HL-60 (cell line): Measurements from ENCODE around the gene NUP62.

Source experiments
- DNase-seq, 2 experiments: peaks; one replicate each; pipeline ENCODE4 v3.0.0-alpha.2; 2010 to 2020; ENCODE audit warnings: low read depth in 1 of 2, low spot score in 1 of 2
- H3K27ac ChIP-seq: fragments of 250-450 bp; sonication (Bioruptor Pico); replicated peaks from 2 replicates; pipeline ENCODE4 v1.5.1; 2020; ENCODE audit warnings: mild to moderate bottlenecking, moderate library complexity
- H3K27me3 ChIP-seq: fragments of 250-450 bp; sonication (Bioruptor Pico); 2 replicates; pipeline ENCODE4 v1.5.1; 2021; ENCODE audit warnings: mild to moderate bottlenecking, moderate library complexity; ENCODE audit not compliant: insufficient read depth, poor library complexity, severe bottlenecking
- H3K4me3 ChIP-seq: replicated peaks from 2 replicates; pipeline ENCODE4 v1.5.1; 2011; ENCODE audit warnings: mild to moderate bottlenecking, control low read depth, low read length; ENCODE audit not compliant: insufficient read depth
- GABPA ChIP-seq: IDR thresholded peaks from 2 replicates; pipeline ENCODE4 v1.6.1; 2012; ENCODE audit warnings: low read depth
- POLR2AphosphoS5 ChIP-seq: IDR thresholded peaks from 2 replicates; pipeline ENCODE4 v1.6.1; 2012; ENCODE audit warnings: low read depth
- SPI1 ChIP-seq: IDR thresholded peaks from 2 replicates; pipeline ENCODE4 v1.6.1; 2012; ENCODE audit warnings: low read depth, mild to moderate bottlenecking, borderline replicate concordance
- TF ChIP-seq, protein P1 (sequence below): IDR thresholded peaks from one replicate; pipeline ENCODE4 v1.5.1; 2011; ENCODE audit warnings: low read length, control low read depth, inconsistent platforms; ENCODE audit not compliant: insufficient read depth
- TF ChIP-seq, protein P2 (sequence below): IDR thresholded peaks from 2 replicates; pipeline ENCODE4 v1.6.1; 2012; ENCODE audit warnings: low read depth; ENCODE audit not compliant: insufficient replicate concordance

The NUP62 gene

DNA sequence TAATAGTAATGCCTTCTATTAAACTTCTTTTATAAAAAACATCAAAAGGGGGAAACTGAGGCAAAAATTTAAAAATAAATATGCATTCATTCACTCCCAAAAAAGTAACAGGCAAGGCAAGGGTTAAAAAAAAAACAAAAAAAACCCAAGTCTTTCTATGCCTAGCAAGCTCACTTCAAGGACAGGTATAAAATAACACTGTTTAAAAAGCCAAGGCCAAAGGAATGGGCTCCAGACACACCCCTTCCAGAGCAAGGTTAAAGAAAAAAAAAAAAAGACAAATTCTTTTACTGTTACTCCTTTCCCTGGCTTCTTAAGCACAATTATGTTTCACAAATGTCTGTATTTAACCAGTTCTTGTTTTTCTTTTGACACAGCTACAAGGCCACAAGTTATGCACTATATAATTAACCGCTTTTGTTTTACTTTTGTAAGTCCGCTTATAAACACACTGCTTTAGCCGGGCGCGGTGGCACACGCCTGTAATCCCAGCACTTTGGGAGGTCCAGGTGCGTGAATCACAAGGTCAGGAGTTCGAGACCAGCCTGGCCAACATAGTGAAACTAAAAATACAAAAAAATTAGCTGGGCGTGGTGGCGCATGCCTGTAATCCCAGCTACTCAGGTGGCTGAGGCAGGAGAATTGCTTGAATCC, 28.1 kb upstream of the NUP62 start:
- no peak for DNase-seq
- H3K4me3 ChIP-seq, result no peak overlapping the region
- TF ChIP-seq, protein P1, sequence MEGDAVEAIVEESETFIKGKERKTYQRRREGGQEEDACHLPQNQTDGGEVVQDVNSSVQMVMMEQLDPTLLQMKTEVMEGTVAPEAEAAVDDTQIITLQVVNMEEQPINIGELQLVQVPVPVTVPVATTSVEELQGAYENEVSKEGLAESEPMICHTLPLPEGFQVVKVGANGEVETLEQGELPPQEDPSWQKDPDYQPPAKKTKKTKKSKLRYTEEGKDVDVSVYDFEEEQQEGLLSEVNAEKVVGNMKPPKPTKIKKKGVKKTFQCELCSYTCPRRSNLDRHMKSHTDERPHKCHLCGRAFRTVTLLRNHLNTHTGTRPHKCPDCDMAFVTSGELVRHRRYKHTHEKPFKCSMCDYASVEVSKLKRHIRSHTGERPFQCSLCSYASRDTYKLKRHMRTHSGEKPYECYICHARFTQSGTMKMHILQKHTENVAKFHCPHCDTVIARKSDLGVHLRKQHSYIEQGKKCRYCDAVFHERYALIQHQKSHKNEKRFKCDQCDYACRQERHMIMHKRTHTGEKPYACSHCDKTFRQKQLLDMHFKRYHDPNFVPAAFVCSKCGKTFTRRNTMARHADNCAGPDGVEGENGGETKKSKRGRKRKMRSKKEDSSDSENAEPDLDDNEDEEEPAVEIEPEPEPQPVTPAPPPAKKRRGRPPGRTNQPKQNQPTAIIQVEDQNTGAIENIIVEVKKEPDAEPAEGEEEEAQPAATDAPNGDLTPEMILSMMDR, result no peak
- TF ChIP-seq, protein P2, sequence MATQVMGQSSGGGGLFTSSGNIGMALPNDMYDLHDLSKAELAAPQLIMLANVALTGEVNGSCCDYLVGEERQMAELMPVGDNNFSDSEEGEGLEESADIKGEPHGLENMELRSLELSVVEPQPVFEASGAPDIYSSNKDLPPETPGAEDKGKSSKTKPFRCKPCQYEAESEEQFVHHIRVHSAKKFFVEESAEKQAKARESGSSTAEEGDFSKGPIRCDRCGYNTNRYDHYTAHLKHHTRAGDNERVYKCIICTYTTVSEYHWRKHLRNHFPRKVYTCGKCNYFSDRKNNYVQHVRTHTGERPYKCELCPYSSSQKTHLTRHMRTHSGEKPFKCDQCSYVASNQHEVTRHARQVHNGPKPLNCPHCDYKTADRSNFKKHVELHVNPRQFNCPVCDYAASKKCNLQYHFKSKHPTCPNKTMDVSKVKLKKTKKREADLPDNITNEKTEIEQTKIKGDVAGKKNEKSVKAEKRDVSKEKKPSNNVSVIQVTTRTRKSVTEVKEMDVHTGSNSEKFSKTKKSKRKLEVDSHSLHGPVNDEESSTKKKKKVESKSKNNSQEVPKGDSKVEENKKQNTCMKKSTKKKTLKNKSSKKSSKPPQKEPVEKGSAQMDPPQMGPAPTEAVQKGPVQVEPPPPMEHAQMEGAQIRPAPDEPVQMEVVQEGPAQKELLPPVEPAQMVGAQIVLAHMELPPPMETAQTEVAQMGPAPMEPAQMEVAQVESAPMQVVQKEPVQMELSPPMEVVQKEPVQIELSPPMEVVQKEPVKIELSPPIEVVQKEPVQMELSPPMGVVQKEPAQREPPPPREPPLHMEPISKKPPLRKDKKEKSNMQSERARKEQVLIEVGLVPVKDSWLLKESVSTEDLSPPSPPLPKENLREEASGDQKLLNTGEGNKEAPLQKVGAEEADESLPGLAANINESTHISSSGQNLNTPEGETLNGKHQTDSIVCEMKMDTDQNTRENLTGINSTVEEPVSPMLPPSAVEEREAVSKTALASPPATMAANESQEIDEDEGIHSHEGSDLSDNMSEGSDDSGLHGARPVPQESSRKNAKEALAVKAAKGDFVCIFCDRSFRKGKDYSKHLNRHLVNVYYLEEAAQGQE, result no peak
- no peak for TF ChIP-seq POLR2AphosphoS5
- TF ChIP-seq GABPA, result no peak
- TF ChIP-seq SPI1, result no peak
- no peaks in the 10 kb centered on the region for H3K27me3 ChIP-seq
- H3K27ac ChIP-seq, result no peak overlapping the region

GRCh38 chr19:49956115-49956495, 26.8 kb upstream of the NUP62 start:
- TF ChIP-seq GABPA (no peak), SPI1 (no peak), POLR2AphosphoS5 (no peak)
- TF ChIP-seq, protein P2, result no peak
- TF ChIP-seq, protein P1, result no peak
- Histone ChIP-seq H3K4me3 (no peak overlapping the region), H3K27ac (no peak overlapping the region), H3K27me3 (no peaks in the 10 kb centered on the region)
- DNase-seq, result no peak

DNA sequence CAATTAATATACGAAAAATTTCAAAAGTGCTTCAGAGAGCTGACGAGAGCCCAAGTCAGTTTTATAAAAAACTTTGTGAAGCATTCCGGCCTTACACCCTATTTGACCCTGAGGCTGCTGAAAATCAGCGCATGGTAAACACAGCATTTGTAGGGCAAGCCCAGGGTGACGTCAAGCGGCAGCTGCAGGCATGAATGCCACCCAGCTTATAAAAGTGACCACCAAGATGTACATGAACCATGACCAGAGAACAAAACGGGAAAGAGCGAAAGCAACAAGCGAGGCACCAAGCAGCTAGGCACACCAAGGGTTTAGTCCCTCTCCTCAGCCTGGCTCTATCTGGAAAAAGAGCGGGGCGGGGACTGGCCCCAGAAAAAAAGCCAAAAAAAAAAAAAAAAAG, 25.6 kb upstream of the NUP62 start:
- H3K27me3 ChIP-seq, result no peaks in the 10 kb centered on the region
- no peak overlapping the region for H3K4me3 ChIP-seq
- no peak for TF ChIP-seq POLR2AphosphoS5
- TF ChIP-seq, protein P1, result no peak
- TF ChIP-seq GABPA, result no peak
- TF ChIP-seq, protein P2, result no peak
- TF ChIP-seq SPI1, result no peak
- H3K27ac ChIP-seq, result no peak overlapping the region
- DNase-seq, result no peak
